GM12878 (cell line): ENCODE measurements around the gene LIN54. TPM values are rescaled to one million over a fixed set of nuclear protein-coding genes. Genes with fewer than 3 reads are reported as not detected.
A peak's percentile ranks its signal among the peaks of the same experiment; 100 is the strongest.

Experiments
- CBFB ChIP-seq: IDR thresholded peaks from 2 replicates; pipeline ENCODE4 v1.6.1; 2016; ENCODE audit warnings: antibody characterized with exemption, low read depth
- CEBPB ChIP-seq, 2 experiments: fragments of 150-350 bp in 1 of 2; IDR thresholded peaks; 2 replicates each; pipeline ENCODE4 v1.6.1; 2012 to 2014; ENCODE audit warnings: low read depth in 2 of 2, low read length in 2 of 2, borderline replicate concordance in 1 of 2, inconsistent platforms in 1 of 2
- CHD1 ChIP-seq: IDR thresholded peaks from 2 replicates; pipeline ENCODE4 v1.6.1; 2012; ENCODE audit warnings: low read depth, low read length, improper control_type of control experiment
- CHD4 ChIP-seq: fragments of 200-600 bp; sonication (generic); IDR thresholded peaks from 2 replicates; pipeline ENCODE4 v1.6.1; 2016; ENCODE audit warnings: mild to moderate bottlenecking
- CREM ChIP-seq: IDR thresholded peaks from 2 replicates; pipeline ENCODE4 v1.6.1; 2014; ENCODE audit warnings: antibody characterized with exemption, low read depth
- EED ChIP-seq: sonication (generic); IDR thresholded peaks from 2 replicates; pipeline ENCODE4 v1.6.1; 2016; ENCODE audit warnings: antibody characterized with exemption, low read depth
- EP300 ChIP-seq, 2 experiments: fragments of 150-350 bp in 1 of 2; IDR thresholded peaks; 2 replicates each; pipeline ENCODE4 v1.6.1; 2011 to 2012; ENCODE audit warnings: low read depth in 2 of 2, low read length in 2 of 2, borderline replicate concordance in 1 of 2, improper control_type of control experiment in 1 of 2, inconsistent platforms in 1 of 2; ENCODE audit not compliant: control insufficient read depth in 1 of 2
- EZH2 ChIP-seq: IDR thresholded peaks from 2 replicates; pipeline ENCODE4 v1.6.1; 2012; ENCODE audit warnings: low read depth, mild to moderate bottlenecking, control low read depth, inconsistent platforms, low read length, borderline replicate concordance; ENCODE audit not compliant: control insufficient read depth
- GABPA ChIP-seq: IDR thresholded peaks from 2 replicates; pipeline ENCODE4 v1.6.1; 2014; ENCODE audit warnings: antibody characterized with exemption, low read depth, mild to moderate bottlenecking, inconsistent platforms
- HDAC2 ChIP-seq: fragments of 200-600 bp; sonication (generic); IDR thresholded peaks from 2 replicates; pipeline ENCODE4 v1.6.1; 2017
- IKZF2 ChIP-seq, 2 experiments: fragments of 450-650 bp; IDR thresholded peaks; 2 replicates each; pipeline ENCODE4 v1.6.1; 2017; ENCODE audit warnings: mild to moderate bottlenecking in 2 of 2, moderate library complexity in 2 of 2
- KDM1A ChIP-seq: fragments of 200-600 bp; sonication (generic); IDR thresholded peaks from 2 replicates; pipeline ENCODE4 v1.6.1; 2016; ENCODE audit warnings: borderline replicate concordance
- NBN ChIP-seq: fragments of 450-650 bp; IDR thresholded peaks from 2 replicates; pipeline ENCODE4 v1.6.1; 2016
- PAX8 ChIP-seq: fragments of 450-650 bp; IDR thresholded peaks from 2 replicates; pipeline ENCODE4 v1.6.1; 2017; ENCODE audit warnings: mild to moderate bottlenecking, moderate library complexity
- PML ChIP-seq: IDR thresholded peaks from 2 replicates; pipeline ENCODE4 v1.6.1; 2012; ENCODE audit warnings: low read length, inconsistent platforms
- POLR2AphosphoS5 ChIP-seq: IDR thresholded peaks from 2 replicates; pipeline ENCODE4 v1.6.1; 2011; ENCODE audit warnings: mild to moderate bottlenecking, low read length, inconsistent platforms
- POU2F2 ChIP-seq: IDR thresholded peaks from 3 replicates; pipeline ENCODE4 v1.6.1; 2011; ENCODE audit warnings: low read depth, mild to moderate bottlenecking, low read length, borderline replicate concordance
- SMAD1 ChIP-seq: fragments of 450-650 bp; IDR thresholded peaks from 2 replicates; pipeline ENCODE4 v1.6.1; 2018; ENCODE audit warnings: mild to moderate bottlenecking, low read depth; ENCODE audit not compliant: partially characterized antibody
- SPI1 ChIP-seq: IDR thresholded peaks from 2 replicates; pipeline ENCODE4 v1.6.1; 2011; ENCODE audit warnings: low read depth, mild to moderate bottlenecking, low read length, moderate library complexity, borderline replicate concordance; ENCODE audit not compliant: insufficient read depth
- SRF ChIP-seq, 2 experiments: IDR thresholded peaks; 2 replicates each; pipeline ENCODE4 v1.6.1; 2011; ENCODE audit warnings: low read depth in 2 of 2, low read length in 2 of 2, mild to moderate bottlenecking in 1 of 2, moderate library complexity in 1 of 2
- STAT3 ChIP-seq: IDR thresholded peaks from 2 replicates; pipeline ENCODE4 v1.6.1; 2011; ENCODE audit warnings: low read depth, low read length, improper control_type of control experiment
- TAF1 ChIP-seq: IDR thresholded peaks from 2 replicates; pipeline ENCODE4 v1.6.1; 2011; ENCODE audit warnings: mild to moderate bottlenecking, low read depth, low read length, borderline replicate concordance
- TARDBP ChIP-seq: IDR thresholded peaks from 2 replicates; pipeline ENCODE4 v1.6.1; 2016; ENCODE audit warnings: borderline replicate concordance
- polyA plus RNA-seq, 11 experiments: library from polyadenylated mRNA; depleted of rRNA in 4 of 11; unstranded in 6 of 11; stranded (reverse) in 5 of 11; fragments of >200 nt; fragmentation: Nextera tagmentation in 4 of 11; fragmentation: Illumina TruSeq in 1 of 11; extraction: Ambion mirVana in 4 of 11; extraction: Trizol in 1 of 11; gene quantifications; 1 replicate in 1 of 11; 2 replicates in 10 of 11; pipeline versions ENCODE4 v1.2.1 to v1.2.3, GENCODE V29; 2011 to 2016; ENCODE audit warnings: inconsistent platforms in 2 of 11, missing spikeins in 2 of 11, low read depth in 1 of 11
- total RNA-seq, 4 experiments: library from RNA; depleted of rRNA in 3 of 4; stranded (reverse); fragments of >200 nt in 3 of 4; fragmentation: Illumina TruSeq in 1 of 4; extraction: Trizol in 1 of 4; gene quantifications; 2 replicates each; pipeline versions ENCODE4 v1.2.1 to v1.2.3, GENCODE V29; 2013 to 2021
- TF ChIP-seq, protein P1 (sequence below): fragments of 150-350 bp; IDR thresholded peaks from 2 replicates; pipeline ENCODE4 v1.6.1; 2016; ENCODE audit warnings: low read depth, low read length
- TF ChIP-seq, protein P2 (sequence below): fragments of 450-650 bp; formaldehyde crosslinking; IDR thresholded peaks from 2 replicates; pipeline ENCODE4 v1.5.0; 2022; ENCODE audit warnings: mild to moderate bottlenecking, missing genetic modification characterization
- TF ChIP-seq, protein P3 (sequence below): fragments of 150-350 bp; IDR thresholded peaks from 2 replicates; pipeline ENCODE4 v1.6.1; 2014; ENCODE audit warnings: mild to moderate bottlenecking, low read depth, low read length

The LIN54 gene
- total and polyA plus RNA-seq, 10 of the 15 experiments (the other 5 are each of a cell fraction or from before 2014, with no cell fraction given): 1.5 to 20.4 (median 12.2) TPM

DNA sequence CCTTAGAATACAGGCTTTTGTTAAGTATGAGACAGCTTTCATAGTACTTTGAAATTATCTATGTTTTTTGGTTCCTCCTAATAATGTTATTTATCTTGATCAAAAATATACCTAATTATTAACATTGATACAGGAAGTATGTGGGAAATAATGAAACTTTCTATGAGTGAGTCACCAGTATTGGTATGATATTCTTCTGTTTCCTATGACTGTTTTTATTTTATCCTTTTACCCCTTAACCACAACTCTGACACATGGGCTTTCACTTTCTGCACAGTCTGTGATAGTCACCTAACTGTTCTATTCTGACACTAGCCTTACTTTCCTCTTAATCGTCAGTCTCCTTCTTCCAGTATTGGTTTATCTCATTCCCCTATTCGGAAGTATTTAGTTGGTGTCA is 105.4 kb downstream of the LIN54 start (continued):
- TF ChIP-seq, protein P1, sequence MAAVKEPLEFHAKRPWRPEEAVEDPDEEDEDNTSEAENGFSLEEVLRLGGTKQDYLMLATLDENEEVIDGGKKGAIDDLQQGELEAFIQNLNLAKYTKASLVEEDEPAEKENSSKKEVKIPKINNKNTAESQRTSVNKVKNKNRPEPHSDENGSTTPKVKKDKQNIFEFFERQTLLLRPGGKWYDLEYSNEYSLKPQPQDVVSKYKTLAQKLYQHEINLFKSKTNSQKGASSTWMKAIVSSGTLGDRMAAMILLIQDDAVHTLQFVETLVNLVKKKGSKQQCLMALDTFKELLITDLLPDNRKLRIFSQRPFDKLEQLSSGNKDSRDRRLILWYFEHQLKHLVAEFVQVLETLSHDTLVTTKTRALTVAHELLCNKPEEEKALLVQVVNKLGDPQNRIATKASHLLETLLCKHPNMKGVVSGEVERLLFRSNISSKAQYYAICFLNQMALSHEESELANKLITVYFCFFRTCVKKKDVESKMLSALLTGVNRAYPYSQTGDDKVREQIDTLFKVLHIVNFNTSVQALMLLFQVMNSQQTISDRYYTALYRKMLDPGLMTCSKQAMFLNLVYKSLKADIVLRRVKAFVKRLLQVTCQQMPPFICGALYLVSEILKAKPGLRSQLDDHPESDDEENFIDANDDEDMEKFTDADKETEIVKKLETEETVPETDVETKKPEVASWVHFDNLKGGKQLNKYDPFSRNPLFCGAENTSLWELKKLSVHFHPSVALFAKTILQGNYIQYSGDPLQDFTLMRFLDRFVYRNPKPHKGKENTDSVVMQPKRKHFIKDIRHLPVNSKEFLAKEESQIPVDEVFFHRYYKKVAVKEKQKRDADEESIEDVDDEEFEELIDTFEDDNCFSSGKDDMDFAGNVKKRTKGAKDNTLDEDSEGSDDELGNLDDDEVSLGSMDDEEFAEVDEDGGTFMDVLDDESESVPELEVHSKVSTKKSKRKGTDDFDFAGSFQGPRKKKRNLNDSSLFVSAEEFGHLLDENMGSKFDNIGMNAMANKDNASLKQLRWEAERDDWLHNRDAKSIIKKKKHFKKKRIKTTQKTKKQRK: no peak
- peak; percentile 69 for TF ChIP-seq GABPA
- no peak for TF ChIP-seq PAX8
- TF ChIP-seq IKZF2 (IDR thresholded peaks at IDR 0.05): peak; percentile 90 to 91
- TF ChIP-seq EED: no peak
- TF ChIP-seq SRF (IDR thresholded peaks at IDR 0.05; ENCODE audit: low read depth in 2 of 2, low read length in 2 of 2): no peak
- TF ChIP-seq SPI1: no peak
- no peak for TF ChIP-seq EZH2
- TF ChIP-seq TARDBP: no peak
- TF ChIP-seq, protein P2, sequence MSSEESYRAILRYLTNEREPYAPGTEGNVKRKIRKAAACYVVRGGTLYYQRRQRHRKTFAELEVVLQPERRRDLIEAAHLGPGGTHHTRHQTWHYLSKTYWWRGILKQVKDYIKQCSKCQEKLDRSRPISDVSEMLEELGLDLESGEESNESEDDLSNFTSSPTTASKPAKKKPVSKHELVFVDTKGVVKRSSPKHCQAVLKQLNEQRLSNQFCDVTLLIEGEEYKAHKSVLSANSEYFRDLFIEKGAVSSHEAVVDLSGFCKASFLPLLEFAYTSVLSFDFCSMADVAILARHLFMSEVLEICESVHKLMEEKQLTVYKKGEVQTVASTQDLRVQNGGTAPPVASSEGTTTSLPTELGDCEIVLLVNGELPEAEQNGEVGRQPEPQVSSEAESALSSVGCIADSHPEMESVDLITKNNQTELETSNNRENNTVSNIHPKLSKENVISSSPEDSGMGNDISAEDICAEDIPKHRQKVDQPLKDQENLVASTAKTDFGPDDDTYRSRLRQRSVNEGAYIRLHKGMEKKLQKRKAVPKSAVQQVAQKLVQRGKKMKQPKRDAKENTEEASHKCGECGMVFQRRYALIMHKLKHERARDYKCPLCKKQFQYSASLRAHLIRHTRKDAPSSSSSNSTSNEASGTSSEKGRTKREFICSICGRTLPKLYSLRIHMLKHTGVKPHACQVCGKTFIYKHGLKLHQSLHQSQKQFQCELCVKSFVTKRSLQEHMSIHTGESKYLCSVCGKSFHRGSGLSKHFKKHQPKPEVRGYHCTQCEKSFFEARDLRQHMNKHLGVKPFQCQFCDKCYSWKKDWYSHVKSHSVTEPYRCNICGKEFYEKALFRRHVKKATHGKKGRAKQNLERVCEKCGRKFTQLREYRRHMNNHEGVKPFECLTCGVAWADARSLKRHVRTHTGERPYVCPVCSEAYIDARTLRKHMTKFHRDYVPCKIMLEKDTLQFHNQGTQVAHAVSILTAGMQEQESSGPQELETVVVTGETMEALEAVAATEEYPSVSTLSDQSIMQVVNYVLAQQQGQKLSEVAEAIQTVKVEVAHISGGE (CRISPR knock-in tag): no peak
- no peak for TF ChIP-seq KDM1A
- no peak for TF ChIP-seq CHD1
- no peak for TF ChIP-seq CHD4
- TF ChIP-seq STAT3: no peak
- TF ChIP-seq POLR2AphosphoS5: no peak
- peak; percentile 88 for TF ChIP-seq CREM
- TF ChIP-seq NBN: peak; percentile 94
- peak; percentile 89 for TF ChIP-seq CBFB
- no peak for TF ChIP-seq HDAC2
- TF ChIP-seq TAF1: no peak
- TF ChIP-seq PML: peak; percentile 75; the same call in 1 of the 2 replicates
- TF ChIP-seq CEBPB (IDR thresholded peaks at IDR 0.05; ENCODE audit: borderline replicate concordance in 1 of 2, low read depth in 2 of 2, low read length in 2 of 2): peak in 1 of 2 experiments; percentile 88; a peak in 1 of 4 replicates
- TF ChIP-seq, protein P3, sequence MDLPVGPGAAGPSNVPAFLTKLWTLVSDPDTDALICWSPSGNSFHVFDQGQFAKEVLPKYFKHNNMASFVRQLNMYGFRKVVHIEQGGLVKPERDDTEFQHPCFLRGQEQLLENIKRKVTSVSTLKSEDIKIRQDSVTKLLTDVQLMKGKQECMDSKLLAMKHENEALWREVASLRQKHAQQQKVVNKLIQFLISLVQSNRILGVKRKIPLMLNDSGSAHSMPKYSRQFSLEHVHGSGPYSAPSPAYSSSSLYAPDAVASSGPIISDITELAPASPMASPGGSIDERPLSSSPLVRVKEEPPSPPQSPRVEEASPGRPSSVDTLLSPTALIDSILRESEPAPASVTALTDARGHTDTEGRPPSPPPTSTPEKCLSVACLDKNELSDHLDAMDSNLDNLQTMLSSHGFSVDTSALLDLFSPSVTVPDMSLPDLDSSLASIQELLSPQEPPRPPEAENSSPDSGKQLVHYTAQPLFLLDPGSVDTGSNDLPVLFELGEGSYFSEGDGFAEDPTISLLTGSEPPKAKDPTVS: no peak
- peak; percentile 80 to 84 for TF ChIP-seq EP300 (IDR thresholded peaks at IDR 0.05; ENCODE audit: borderline replicate concordance in 1 of 2, control insufficient read depth in 1 of 2, low read depth in 2 of 2, low read length in 2 of 2)
- TF ChIP-seq POU2F2: no peak
- peak; percentile 19 for TF ChIP-seq SMAD1
